ENCODE data around the gene BRD7.

- TF ChIP-seq CTCF (IDR thresholded peaks at IDR 0.05) (no peak), POLR2A (IDR thresholded peaks at IDR 0.05) (no peak)
Observed at GRCh38 chr16:50399411-50399810, 30.6 kb upstream of the BRD7 start.

All from testis (tissue), 2 donors.